NCI-H128 (cell line): ENCODE results near the gene PPIA.
"Not testable (repeated sequence)": the region's sequence is repeated elsewhere in the genome, so short reads cannot be mapped to it uniquely, and the experiment has no call there.

Experiments used
- DNase-seq: peaks from one replicate; lab custom pipeline; 2025; ENCODE audit not compliant: unreplicated experiment; lab: John Stamatoyannopoulos, UW

Gene PPIA

DNA sequence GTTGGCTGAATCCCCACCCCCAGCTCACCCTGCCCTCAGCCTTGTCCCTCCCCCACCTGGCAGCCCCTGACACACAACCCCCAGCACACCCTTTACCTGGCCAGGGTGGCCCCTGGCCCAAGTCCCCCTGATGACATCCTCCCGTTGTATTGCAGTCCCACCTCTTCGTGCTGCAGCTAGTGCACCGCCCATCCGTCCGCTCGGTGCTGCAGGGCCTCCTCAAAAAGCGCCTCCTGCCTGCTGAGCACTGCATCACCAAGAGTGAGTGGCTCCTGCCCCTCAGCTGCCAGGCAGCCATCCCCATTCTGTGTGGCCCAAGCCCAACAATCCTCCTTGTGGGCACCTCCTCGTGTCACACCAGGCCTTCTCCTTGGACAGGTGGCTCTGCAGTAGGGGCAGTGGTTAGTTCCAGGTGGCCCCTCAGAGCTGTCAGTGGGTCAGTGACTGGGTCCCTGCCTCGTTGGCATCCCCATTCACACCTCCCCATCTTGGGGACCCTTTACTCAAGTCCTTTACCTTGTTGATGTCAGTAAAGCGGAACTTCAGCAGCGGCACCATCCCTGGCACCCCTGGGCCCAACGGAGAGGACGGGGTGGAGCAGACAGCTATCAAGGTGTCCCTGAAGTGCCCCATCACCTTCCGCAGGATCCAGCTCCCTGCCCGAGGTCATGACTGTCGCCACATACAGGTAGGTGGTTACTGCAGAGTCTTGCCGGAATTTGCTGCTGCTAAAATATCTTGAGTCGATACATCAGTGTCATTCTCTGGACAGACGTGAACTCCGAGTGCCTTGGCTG is 33.6 kb upstream of the PPIA start:
- DNase-seq = no peak

DNA sequence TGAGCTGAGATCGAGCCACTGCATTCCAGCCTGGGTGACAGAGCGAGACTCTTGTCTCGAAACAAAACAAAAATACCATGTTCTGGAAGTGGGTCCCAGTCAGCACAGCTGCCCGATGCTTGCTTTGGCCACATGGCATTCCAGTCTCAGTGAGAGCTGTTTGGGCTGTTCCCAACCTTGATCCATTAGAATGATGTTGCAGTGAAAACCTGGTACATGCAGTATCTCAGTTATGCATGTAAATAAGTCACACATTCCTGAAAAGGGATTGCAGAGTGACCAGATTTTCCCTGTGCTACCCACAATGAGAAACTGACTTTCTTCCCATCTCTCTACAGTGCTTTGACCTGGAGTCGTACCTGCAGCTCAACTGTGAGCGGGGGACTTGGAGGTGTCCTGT is 32.4 kb upstream of the PPIA start:
- no peak for DNase-seq

DNA sequence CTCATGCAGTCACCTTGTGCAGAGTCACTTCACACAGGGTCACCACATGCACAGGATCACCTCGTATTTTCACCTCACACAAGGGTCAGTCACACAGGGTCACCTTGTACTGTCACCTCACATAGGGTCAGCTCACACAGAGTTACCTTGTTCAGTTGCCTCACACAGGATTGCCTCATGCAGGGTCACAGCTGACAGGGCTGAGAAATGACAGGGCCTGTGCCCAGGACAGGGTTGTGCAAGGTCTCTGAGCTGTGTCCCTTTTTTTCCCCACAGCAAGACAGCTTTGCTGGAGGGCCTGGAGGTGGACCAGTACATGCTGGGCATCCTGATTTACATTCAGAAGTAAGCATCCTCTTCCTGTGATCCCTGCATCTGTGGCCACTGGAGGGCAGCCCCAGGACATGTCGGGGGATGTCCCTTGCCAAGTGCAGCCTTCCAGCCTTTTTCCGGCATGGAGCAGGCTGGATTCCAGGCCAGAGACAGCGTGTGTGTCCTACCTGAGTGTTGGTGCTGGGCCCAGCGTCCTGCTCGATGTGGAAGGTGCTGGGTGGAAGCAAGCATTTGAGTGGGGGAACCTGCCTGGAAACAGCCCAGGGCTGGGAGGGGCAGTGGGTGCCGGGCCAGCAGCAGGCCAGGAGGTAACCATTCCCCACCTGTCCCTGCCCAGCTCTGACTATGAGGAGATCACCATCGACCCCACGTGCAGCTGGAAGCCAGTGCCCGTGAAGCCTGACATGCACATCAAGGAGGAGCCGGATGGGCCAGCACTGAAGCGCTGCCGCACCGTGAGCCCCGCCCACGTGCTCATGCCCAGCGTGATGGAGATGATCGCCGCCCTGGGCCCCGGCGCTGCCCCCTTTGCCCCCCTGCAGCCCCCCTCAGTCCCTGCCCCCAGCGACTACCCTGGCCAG is 31.6 kb upstream of the PPIA start:
- no peak for DNase-seq

GRCh38 chr7:44765579-44766415 is 30.7 kb upstream of the PPIA start:
- no peak for DNase-seq

DNA sequence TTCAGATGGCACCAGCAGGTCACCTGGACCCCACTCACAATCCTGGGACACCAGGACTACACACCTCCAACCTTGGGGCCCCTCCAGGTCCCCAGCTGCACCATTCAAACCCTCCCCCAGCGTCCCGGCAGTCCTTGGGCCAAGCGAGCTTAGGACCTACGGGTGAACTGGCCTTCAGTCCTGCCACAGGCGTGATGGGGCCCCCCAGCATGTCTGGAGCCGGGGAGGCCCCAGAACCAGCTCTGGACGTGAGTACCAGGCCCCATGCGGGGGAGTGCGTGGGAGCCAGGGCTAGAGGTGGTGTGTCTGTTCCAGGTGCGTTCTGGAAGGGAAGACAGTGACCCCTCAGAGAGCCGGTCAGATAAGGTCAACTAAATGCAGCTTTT is 30.1 kb upstream of the PPIA start:
- no peak for DNase-seq

- DNase-seq = no peak
These were observed 29.2 kb upstream of the PPIA start for GRCh38 chr7:44767134-44767911.

GRCh38 chr7:44767912-44768627 is 28.4 kb upstream of the PPIA start:
- no peak for DNase-seq

- no peak for DNase-seq
These were observed 27.7 kb upstream of the PPIA start for GRCh38 chr7:44768628-44769371.

GRCh38 chr7:44769376-44769775 is 27.1 kb upstream of the PPIA start:
- DNase-seq = no peak

- no peak for DNase-seq
These were observed 26.6 kb upstream of the PPIA start for GRCh38 chr7:44769776-44770294.

DNA sequence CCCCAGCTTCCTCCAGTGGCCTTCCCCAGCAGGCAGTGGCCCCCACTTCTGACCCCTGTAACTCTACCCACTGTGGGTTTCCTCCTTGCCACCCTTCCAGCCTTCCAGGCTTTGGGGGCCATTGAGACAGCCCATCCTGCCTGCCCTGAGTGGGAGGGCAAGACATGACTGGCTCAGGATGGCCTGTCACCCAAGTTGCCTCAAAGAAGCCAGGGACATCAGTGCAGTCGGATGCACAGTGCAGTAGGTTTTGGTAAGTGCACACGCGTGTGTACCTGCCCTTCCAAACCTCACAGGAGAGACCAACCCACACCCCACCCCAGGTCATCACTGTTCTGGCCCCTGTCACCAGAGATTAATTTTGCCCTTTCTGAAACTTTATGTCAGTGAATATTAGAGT is 25.1 kb upstream of the PPIA start:
- DNase-seq = no peak

GRCh38 chr7:44772440-44772839 is 24.0 kb upstream of the PPIA start:
- no peak for DNase-seq

DNA sequence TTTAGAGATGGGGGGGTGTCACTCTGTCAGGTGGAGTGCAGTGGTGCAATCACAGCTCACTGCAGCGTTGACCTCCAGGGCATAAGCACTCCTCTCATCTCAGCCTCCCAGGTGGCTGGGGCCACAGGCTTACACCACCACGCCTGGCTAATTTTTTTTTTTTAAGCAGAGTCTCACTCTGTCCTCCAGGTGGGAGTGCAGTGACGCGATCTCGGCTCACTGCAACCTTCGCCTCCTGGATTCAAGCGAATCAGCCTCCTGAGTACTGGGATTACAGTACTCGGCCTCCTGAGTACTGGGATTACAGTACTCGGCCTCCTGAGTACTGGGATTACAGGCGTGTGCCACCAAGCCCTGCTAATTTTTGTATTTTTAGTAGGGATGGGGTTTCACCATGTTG is 23.6 kb upstream of the PPIA start:
- DNase-seq = no peak

- DNase-seq = not testable (repeated sequence)
These were observed 22.0 kb upstream of the PPIA start for GRCh38 chr7:44774486-44774885.

DNA sequence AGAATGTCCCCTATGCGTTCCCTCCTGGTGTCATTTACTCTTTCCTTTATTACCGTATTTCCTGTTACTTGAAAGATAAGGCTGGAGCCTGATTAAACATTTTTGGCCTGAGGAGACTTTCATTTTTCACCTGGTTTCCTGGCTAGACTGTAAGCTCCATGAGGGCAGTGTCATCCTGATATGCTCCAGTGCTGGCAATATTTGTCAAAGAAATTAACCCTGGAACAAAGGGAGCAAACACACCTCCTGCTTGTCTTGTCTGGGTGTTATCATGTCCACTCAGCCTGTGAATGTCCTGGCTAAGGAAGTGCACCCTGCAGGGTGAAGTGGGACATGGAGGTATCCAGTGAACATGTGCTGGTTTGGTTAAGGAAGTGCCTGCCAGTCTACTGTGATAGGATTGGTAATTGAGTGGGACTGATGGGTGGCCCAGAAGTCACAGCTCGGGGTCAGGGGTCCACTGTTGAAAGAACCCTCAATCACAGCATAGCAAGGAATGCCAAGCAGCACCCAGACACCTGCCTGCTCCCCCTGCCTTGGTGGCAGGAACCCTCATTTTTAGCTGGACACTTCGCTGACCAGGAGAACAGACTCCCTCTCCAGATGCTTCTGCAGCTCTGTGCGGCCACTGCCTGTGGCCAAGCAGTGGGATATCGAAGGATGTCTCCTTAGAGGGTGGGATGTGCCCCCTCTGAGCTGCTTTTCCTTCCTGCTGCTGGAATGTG is 20.9 kb upstream of the PPIA start:
- DNase-seq = no peak

DNA sequence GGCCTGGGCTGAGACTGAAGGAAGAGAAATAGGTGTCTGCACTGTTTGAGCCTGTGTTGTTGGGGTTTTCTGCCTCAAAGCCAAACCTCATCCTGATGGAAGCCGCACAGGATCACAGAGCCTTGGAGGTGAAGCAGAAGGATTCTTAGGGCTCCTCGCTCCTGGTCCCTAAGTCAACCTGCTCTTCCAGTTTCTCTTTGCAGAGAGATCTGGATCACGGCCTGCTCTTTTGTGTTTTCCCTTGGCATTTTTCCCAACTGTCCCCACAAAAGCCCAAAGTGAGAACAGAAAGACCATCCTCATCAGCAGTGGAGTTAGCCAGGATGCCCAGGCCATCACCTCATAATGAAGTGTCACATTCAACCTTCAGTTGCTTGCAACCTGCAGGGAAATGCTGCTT is 20.3 kb upstream of the PPIA start:
- DNase-seq = no peak

DNA sequence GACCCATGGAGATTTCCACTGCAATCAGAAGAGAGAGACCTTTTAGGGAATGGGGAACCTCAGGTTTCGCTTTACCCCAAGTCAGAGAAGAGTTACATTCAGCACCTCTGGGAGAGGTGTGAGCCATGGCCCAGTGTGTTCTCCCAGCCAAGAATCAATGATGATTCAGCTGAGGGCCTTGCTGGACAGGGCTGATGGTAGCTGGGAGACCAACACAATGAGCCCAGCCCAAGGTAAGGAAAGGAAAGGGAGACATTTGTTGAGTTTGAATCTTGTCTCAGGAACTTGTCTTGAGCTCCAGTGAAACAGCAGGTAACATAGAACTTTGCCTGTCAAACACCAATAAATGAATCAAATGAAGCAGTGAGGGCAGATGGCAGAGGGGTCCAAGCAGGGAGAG is 14.0 kb upstream of the PPIA start:
- DNase-seq = no peak

- DNase-seq = no peak
These were observed 13.1 kb upstream of the PPIA start for GRCh38 chr7:44783407-44783806.
